ENCODE results near the gene LRRC8A.
A peak's percentile ranks its signal among the peaks of the same experiment; 100 is the strongest.

GRCh38 chr9:128937310-128938165 is 55.6 kb downstream of the LRRC8A start:
- TF ChIP-seq SALL2 (tag by site-specific recombination; IDR thresholded peaks at IDR 0.05; ENCODE audit: borderline replicate concordance) (no peak), ZNF776 (tag by site-specific recombination; IDR thresholded peaks at IDR 0.05; ENCODE audit: borderline replicate concordance) (no peak), REPIN1 (tag by site-specific recombination; IDR thresholded peaks at IDR 0.05; ENCODE audit: low read depth) (no peak), CTCF (tag by site-specific recombination; IDR thresholded peaks at IDR 0.05) (no peak), PRDM10 (tag by site-specific recombination; IDR thresholded peaks at IDR 0.05) (peak; percentile 73), MYNN (tag by site-specific recombination; IDR thresholded peaks at IDR 0.05; ENCODE audit: borderline replicate concordance) (no peak), ZBTB21 (tag by site-specific recombination; IDR thresholded peaks at IDR 0.05) (no peak), ZNF133 (tag by site-specific recombination; IDR thresholded peaks at IDR 0.05) (no peak), ATF2 (tag by site-specific recombination; IDR thresholded peaks at IDR 0.05; ENCODE audit: low read depth) (no peak), ELK4 (IDR thresholded peaks at IDR 0.05; ENCODE audit: borderline replicate concordance, low read depth, low read length) (no peak)
- TF ChIP-seq, protein P1, sequence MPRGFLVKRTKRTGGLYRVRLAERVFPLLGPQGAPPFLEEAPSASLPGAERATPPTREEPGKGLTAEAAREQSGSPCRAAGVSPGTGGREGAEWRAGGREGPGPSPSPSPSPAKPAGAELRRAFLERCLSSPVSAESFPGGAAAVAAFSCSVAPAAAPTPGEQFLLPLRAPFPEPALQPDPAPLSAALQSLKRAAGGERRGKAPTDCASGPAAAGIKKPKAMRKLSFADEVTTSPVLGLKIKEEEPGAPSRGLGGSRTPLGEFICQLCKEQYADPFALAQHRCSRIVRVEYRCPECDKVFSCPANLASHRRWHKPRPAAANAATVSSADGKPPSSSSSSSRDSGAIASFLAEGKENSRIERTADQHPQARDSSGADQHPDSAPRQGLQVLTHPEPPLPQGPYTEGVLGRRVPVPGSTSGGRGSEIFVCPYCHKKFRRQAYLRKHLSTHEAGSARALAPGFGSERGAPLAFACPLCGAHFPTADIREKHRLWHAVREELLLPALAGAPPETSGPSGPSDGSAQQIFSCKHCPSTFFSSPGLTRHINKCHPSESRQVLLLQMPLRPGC (tag by site-specific recombination; IDR thresholded peaks at IDR 0.05): no peak

All from HEK293 (cell line).